ENCODE results near the gene OR2T3.
"Not testable (repeated sequence)": the region's sequence is repeated elsewhere in the genome, so short reads cannot be mapped to it uniquely, and the experiment has no call there.

Gene OR2T3

GRCh38 chr1:248473051-248473450 lies at the start of gene OR2T3:
Gene OR2T3 (plus strand): TSS chr1:248473351. CDS start chr1:248473351, 0 bp downstream.
- not testable (repeated sequence) for DNase-seq

GRCh38 chr1:248427526-248428191 lies 45.5 kb upstream of the OR2T3 start:
- not testable (repeated sequence) for DNase-seq

- not testable (repeated sequence) for DNase-seq
These were observed 45.0 kb upstream of the OR2T3 start for GRCh38 chr1:248428192-248428533.

- DNase-seq = not testable (repeated sequence)
These were observed 41.5 kb upstream of the OR2T3 start for GRCh38 chr1:248431683-248432082.

- DNase-seq = not testable (repeated sequence)
These were observed 41.0 kb upstream of the OR2T3 start for GRCh38 chr1:248432201-248432600.

GRCh38 chr1:248433811-248434415 lies 39.2 kb upstream of the OR2T3 start:
- not testable (repeated sequence) for DNase-seq

- not testable (repeated sequence) for DNase-seq
These were observed 38.2 kb upstream of the OR2T3 start for GRCh38 chr1:248434913-248435312.

GRCh38 chr1:248436303-248436702 lies 36.8 kb upstream of the OR2T3 start:
- DNase-seq = not testable (repeated sequence)

GRCh38 chr1:248438668-248439067 lies 34.5 kb upstream of the OR2T3 start:
- DNase-seq = not testable (repeated sequence)

GRCh38 chr1:248439283-248439682 lies 33.9 kb upstream of the OR2T3 start:
- DNase-seq = not testable (repeated sequence)

GRCh38 chr1:248442500-248443277 lies 30.5 kb upstream of the OR2T3 start:
- DNase-seq = not testable (repeated sequence)

GRCh38 chr1:248444603-248445002 lies 28.5 kb upstream of the OR2T3 start:
- DNase-seq = not testable (repeated sequence)

GRCh38 chr1:248445399-248445798 lies 27.8 kb upstream of the OR2T3 start, which contains the start of gene OR2T2:
Gene OR2T2 (plus strand): TSS chr1:248445637. CDS start chr1:248452798, 7,161 bp downstream.
- DNase-seq = not testable (repeated sequence)

- DNase-seq = not testable (repeated sequence)
These were observed 24.6 kb upstream of the OR2T3 start for GRCh38 chr1:248448409-248449074.

- DNase-seq = not testable (repeated sequence)
These were observed 23.2 kb upstream of the OR2T3 start for GRCh38 chr1:248449821-248450465.

GRCh38 chr1:248450466-248451145 lies 22.5 kb upstream of the OR2T3 start:
- not testable (repeated sequence) for DNase-seq

- DNase-seq = not testable (repeated sequence)
These were observed 19.5 kb upstream of the OR2T3 start for GRCh38 chr1:248453619-248454018.

GRCh38 chr1:248455045-248455444 lies 18.1 kb upstream of the OR2T3 start:
- not testable (repeated sequence) for DNase-seq

- not testable (repeated sequence) for DNase-seq
These were observed 16.5 kb upstream of the OR2T3 start for GRCh38 chr1:248456635-248457034.

- not testable (repeated sequence) for DNase-seq
These were observed 14.0 kb upstream of the OR2T3 start for GRCh38 chr1:248459117-248459516.

- no peak for DNase-seq
These were observed 2.0 kb upstream of the OR2T3 start for GRCh38 chr1:248471154-248471553.

- DNase-seq = not testable (repeated sequence)
These were observed 1.0 kb upstream of the OR2T3 start for GRCh38 chr1:248472111-248472510.

Measured in NCI-H2107 (cell line).